Endothelial cell of umbilical vein (primary cell): ENCODE results near the gene ZNF423.

Experiments
- EZH2 ChIP-seq: IDR thresholded peaks from 2 replicates; pipeline ENCODE4 v1.6.1; 2012; ENCODE audit warnings: borderline replicate concordance, low read depth, mild to moderate bottlenecking, moderate library complexity, low read length, inconsistent platforms; ENCODE audit not compliant: severe bottlenecking
- POLR2A ChIP-seq: IDR thresholded peaks from 2 replicates; pipeline ENCODE4 v1.6.1; 2012; ENCODE audit warnings: low read depth, mild to moderate bottlenecking, control low read depth, low read length

DNA sequence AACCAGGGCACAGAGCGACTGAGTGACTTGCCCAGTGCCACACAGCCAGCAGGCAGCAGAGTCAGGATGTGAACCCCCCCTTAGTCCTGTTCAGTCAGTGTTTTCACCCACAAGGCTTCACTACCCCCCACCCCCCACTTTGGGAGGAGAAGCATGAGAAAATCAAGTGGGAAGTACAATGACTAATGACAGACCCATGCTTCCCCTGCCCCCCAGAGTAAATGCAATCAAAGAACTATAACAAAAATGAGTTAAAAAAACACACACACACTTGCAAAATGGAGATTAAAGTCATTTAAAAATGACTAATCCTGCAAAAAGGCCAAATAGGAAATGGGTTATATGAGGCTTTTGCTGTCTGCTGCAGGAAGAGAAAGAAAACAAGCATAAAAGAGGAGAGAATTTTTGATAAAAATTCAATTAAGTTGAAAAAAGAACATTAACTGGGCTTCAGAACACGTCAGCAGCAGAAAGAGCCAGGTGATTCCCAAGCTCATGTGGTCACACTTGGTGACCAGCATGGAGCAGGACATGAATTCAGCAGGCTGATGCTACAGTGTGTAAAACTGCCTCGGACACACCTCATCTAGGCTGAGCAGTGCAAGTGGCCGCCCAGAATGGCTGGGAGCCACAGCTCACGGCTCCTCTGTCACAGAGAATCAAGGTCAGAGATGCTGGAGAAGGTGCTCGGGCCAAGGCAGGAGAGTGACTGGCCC lies 212.3 kb downstream of the ZNF423 start:
- TF ChIP-seq EZH2 (no peak), POLR2A (no peak)
